Stimulated activated CD4-positive, alpha-beta T cell treated with anti-CD3 and anti-CD28 coated beads, Interleukin-1b, Interleukin-23, amount 100 ng/mL, for 48 hours (primary cell): ENCODE measurements around the gene SEMA3B.
"Not testable (repeated sequence)": the region's sequence is repeated elsewhere in the genome, so short reads cannot be mapped to it uniquely, and the experiment has no call there.

ENCODE experiments used
- DNase-seq: peaks from one replicate; pipeline ENCODE4 v3.0.0-alpha.2; 2020

SEMA3B gene

GRCh38 chr3:50260027-50260941, 8.7 kb upstream of the SEMA3B start:
- peak; percentile 84 for DNase-seq

- DNase-seq: no peak
Measured at GRCh38 chr3:50260942-50261441, 8.0 kb upstream of the SEMA3B start.

DNA sequence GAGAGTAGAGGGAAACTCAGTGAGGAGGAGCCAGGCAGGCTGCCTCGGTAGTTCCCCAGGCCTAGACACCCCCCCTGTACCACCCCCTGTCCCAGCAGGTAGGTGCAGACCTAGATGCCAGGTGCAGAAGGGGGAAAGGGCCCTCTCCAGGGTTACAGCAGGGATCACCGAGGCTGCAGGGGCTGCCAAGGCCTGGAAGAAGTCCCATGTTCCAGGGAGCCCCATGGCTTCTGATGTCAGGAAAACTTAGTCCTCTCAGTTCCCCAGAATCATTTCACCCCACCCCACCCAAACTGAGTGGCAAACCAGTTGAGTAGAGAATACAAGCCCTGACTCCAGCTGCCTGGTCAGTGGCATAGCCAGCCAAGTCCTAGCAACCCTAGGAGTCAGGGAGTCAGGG, 7.4 kb upstream of the SEMA3B start:
- DNase-seq: no peak

DNA sequence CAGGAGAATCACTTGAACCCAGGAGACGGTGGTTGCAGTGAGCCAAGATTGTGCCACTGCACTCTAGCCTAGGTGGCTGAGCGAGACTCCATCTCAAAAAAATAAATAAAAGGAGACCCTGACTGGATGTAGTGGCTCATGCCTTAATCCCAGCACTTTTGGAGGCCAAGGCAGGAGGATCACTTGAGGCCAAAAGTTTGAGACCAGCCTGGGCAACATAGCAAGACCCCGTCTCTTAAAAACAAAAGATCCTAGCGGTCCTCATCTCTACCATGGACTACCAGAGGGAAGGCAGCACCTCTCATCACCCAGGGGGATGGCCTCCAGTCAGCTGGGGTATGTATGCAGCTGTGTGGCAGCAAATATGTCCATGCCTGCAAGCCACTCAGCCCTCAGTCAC, 6.7 kb upstream of the SEMA3B start:
- DNase-seq: not testable (repeated sequence)

- no peak for DNase-seq
Measured at GRCh38 chr3:50262778-50263177, 6.2 kb upstream of the SEMA3B start.

GRCh38 chr3:50263478-50264382, 5.2 kb upstream of the SEMA3B start:
- DNase-seq: no peak

DNA sequence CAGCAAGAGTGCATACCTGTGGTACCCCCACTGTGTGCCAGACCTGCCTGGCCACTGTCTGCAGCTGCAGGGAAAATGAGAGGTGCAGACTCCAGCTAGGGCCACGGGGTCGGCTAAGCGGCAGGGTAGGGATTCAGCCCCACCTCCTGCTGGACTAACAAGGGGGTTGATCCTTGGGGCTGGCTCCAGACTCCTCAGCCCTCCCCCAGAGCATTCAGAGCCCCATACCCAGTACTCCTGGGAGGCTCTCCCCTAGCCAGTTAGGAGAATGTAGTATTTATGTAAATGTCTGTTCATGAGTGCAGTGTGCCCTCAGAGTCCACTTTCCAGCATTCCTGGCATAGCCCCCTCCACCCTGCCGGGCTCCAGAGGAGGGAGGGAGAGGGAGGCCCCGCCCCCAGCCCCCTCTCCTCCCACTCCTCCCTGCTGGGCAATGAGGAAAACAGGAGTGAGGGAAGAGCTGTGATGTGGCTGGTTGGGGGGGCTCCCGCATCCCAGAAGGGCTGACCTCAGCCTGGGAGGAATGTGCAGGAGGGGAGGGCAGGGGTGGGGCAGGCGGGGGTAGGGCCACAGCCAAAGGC, 4.5 kb upstream of the SEMA3B start:
- no peak for DNase-seq

GRCh38 chr3:50264964-50265485, 3.9 kb upstream of the SEMA3B start:
- no peak for DNase-seq

GRCh38 chr3:50265571-50265970, 3.4 kb upstream of the SEMA3B start:
- no peak for DNase-seq

DNA sequence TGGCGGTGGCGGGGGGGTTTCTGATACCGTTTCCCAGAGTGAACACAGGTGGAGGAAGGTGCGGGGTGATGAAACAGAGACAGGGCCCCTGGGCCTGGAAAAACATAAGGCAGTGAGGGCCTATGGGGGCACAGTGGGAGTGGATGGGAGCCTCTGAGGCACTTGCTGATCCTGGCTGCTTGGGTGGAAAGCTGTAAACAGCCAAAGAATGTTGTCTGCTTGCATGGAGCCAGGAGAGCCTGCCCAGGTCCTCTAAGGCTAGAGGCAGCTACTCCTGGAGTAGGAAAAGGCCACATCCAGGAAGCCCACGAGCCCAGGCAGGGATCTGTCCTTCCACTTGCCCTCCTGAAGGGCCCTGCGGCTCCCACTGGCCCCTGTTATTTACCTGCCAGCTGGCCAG, 2.9 kb upstream of the SEMA3B start:
- DNase-seq: no peak

DNA sequence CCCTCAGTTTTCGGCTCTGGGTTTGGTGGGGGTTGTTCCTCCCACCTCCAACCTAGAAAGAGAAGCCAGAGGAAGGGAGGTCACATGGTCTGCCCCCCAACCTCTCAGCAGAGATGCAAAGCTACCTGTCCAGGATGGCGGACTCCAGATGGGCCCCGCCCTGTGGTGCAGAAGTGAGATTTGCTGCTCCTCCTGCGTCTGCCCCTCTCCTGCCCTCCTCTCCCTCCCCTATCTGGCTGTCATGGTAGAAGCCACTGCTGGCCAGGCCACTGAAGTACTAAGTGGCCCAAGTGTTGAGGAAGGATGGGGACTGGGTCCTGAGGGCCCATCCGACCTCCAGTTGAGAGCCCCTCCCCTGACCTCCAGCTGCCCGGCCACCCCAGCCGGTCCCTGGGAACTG, 2.1 kb upstream of the SEMA3B start:
- no peak for DNase-seq

DNA sequence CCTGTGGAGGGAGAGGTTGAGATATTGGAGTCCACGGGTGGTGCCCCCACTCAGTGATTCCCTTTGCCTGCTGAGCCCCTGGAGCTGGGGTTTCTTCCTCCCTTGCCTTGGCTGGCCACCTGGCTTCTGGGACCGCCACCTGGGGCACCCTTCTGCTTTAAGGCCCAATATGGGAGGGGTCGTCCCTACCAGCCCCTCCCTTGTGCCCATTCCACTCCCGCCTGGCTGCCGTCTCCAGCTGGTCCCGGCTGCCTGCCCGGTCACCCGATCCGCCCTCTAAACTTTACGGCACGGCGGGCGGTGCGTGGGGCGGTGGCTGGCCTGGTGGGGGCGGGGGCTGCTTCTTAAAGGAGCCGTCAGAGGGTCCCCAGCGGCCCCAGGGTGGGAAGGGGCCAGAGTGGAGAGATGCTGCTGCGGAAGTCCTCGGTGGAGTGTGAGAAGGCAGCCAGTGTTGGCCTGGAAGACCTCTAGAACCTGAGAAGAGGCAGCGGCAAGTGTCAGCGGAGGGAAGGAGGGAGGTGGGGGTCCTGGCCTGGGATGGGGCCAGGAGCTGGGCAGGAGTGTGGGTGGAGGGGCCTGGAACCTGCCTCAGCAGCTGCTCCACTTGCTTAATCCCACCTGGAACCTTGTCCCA, 1.6 kb upstream of the SEMA3B start:
- DNase-seq: no peak

GRCh38 chr3:50268276-50268675, 671 bp upstream of the SEMA3B start:
- DNase-seq: no peak

GRCh38 chr3:50269460-50269859, 513 bp downstream of the SEMA3B start:
- no peak for DNase-seq

DNA sequence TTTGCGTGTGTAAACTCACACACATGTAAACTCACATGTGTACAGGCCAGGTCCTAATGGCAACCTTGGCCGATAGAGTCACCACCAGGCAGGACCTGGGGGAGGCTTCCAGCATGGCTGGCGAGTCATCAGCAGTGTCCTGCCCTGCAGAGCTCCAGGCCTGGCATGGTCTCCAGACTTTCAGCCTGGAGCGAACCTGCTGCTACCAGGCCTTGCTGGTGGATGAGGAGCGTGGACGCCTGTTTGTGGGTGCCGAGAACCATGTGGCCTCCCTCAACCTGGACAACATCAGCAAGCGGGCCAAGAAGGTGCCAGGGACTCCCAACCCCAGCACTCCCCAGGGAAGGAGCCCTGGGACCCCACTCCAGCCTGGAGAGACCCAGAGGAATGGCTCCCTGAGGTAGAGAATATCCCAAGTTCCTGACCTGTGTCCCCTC, 1.0 kb downstream of the SEMA3B start:
- no peak for DNase-seq

GRCh38 chr3:50270422-50271224, 1.7 kb downstream of the SEMA3B start:
- no peak for DNase-seq

DNA sequence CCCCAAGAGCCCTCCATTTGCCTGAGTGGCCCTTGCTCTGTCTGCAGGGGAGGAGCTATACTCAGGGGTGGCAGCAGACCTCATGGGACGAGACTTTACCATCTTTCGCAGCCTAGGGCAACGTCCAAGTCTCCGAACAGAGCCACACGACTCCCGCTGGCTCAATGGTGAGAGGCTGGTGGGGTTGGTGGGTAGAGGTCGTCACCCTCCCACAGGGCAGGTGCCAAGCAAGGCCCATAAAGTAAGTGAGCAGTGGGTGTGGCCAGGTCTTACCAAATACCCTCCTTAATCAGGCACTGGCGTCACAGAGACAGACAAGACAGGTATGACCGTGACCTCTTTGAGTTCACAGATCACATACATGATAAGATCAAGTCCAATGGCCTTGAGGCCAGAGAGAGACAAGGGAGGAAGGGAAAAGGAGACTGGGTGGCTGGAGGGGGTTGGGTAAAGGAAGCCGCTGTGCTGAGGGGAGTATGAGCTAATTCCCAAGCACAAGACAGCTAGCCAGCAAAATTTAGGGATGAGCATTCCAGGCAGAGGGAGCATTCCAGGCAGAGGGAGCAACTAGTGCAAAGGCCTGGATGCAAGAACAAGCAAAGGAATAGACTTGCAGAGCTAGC, 2.5 kb downstream of the SEMA3B start:
- no peak for DNase-seq

GRCh38 chr3:50272538-50272910, 3.6 kb downstream of the SEMA3B start:
- DNase-seq: not testable (repeated sequence)

GRCh38 chr3:50272911-50273688, 4.2 kb downstream of the SEMA3B start:
- peak; percentile 89 for DNase-seq

- DNase-seq: no peak
Measured at GRCh38 chr3:50273689-50274065, 4.7 kb downstream of the SEMA3B start.
